ELF-1 (cell line): Measurements from ENCODE around the gene GH1.

Experiments used
- DNase-seq: peaks from one replicate; pipeline ENCODE4 v3.0.0-alpha.2; 2016; ENCODE audit warnings: low read depth, low spot score

GH1 gene

GRCh38 chr17:63944736-63945499, 26.3 kb upstream of the GH1 start:
- DNase-seq: no peak

GRCh38 chr17:63943745-63944144, 25.1 kb upstream of the GH1 start:
- DNase-seq: no peak

GRCh38 chr17:63942309-63942985, 23.8 kb upstream of the GH1 start:
- DNase-seq: no peak

GRCh38 chr17:63941751-63942150, 23.1 kb upstream of the GH1 start:
- no peak for DNase-seq

- DNase-seq: no peak
These were observed 22.5 kb upstream of the GH1 start for GRCh38 chr17:63941162-63941561.

- DNase-seq: no peak
These were observed 21.9 kb upstream of the GH1 start for GRCh38 chr17:63940584-63940983.

GRCh38 chr17:63939884-63940283, 21.2 kb upstream of the GH1 start:
- no peak for DNase-seq

- no peak for DNase-seq
These were observed 20.8 kb upstream of the GH1 start for GRCh38 chr17:63939401-63939800.

- no peak for DNase-seq
These were observed 19.3 kb upstream of the GH1 start for GRCh38 chr17:63937920-63938319.

GRCh38 chr17:63937319-63937718, 18.7 kb upstream of the GH1 start:
- DNase-seq: no peak

GRCh38 chr17:63934183-63935112, 15.8 kb upstream of the GH1 start:
- DNase-seq: no peak

GRCh38 chr17:63933598-63933997, 15.0 kb upstream of the GH1 start:
- no peak for DNase-seq

GRCh38 chr17:63932721-63933120, 14.1 kb upstream of the GH1 start:
- DNase-seq: no peak

GRCh38 chr17:63931981-63932561, 13.4 kb upstream of the GH1 start, which contains the start of gene CD79B:
Gene CD79B (minus strand): TSS chr17:63932331. CDS start chr17:63932261, 70 bp downstream.
- no peak for DNase-seq

GRCh38 chr17:63930951-63931575, 12.4 kb upstream of the GH1 start:
- peak; percentile 66 for DNase-seq

- no peak for DNase-seq
These were observed 11.5 kb upstream of the GH1 start for GRCh38 chr17:63929860-63930766.

GRCh38 chr17:63928966-63929695, 10.5 kb upstream of the GH1 start:
- DNase-seq: no peak

- DNase-seq: no peak
These were observed 9.6 kb upstream of the GH1 start for GRCh38 chr17:63928172-63928666.

- no peak for DNase-seq
These were observed 9.0 kb upstream of the GH1 start for GRCh38 chr17:63927464-63928171.
